WTC11 (cell line): Measurements from ENCODE around the gene SORCS2. TPM values are rescaled to one million over a fixed set of nuclear protein-coding genes. Genes with fewer than 3 reads are reported as not detected.

Experiments used
- ATAC-seq: fragments of 200-7000 bp; cut with Tn5 transposase; 2 replicates; pipeline ENCODE4 v1.10.0; 2021; ENCODE audit warnings: mild to moderate bottlenecking, moderate library complexity
- CTCF ChIA-PET: fragments of 300-600 bp; sonication (Branson Sonifier 250); formaldehyde crosslinking; loops from one replicate; lab custom pipeline; 2021; ENCODE audit warnings: antibody characterized with exemption; lab: Charles Lee
- POLR2A ChIA-PET: fragments of 350-600 bp; sonication (Branson Sonifier 250); formaldehyde crosslinking; loops from one replicate; lab custom pipeline; 2021; ENCODE audit warnings: antibody characterized with exemption; lab: Charles Lee
- DNase-seq: peaks from one replicate; pipeline ENCODE4 v3.0.0; 2021; ENCODE audit warnings: low spot score
- H3K27ac Mint-ChIP-seq: 2 replicates; pipeline ENCODE4 v1.8.0; 2021; ENCODE audit warnings: mixed read lengths
- H3K27me3 Mint-ChIP-seq: 2 replicates; pipeline ENCODE4 v1.8.0; 2021; ENCODE audit warnings: low read depth, mild to moderate bottlenecking, moderate library complexity, mixed read lengths
- H3K36me3 Mint-ChIP-seq: 2 replicates; pipeline ENCODE4 v1.8.0; 2021; ENCODE audit warnings: mixed read lengths
- H3K4me1 Mint-ChIP-seq: 2 replicates; pipeline ENCODE4 v1.8.0; 2022; ENCODE audit warnings: mixed read lengths
- H3K4me3 Mint-ChIP-seq: 2 replicates; pipeline ENCODE4 v1.8.0; 2021; ENCODE audit warnings: mild to moderate bottlenecking, moderate library complexity, mixed read lengths
- H3K9me3 Mint-ChIP-seq: 2 replicates; pipeline ENCODE4 v1.8.0; 2021; ENCODE audit warnings: mixed read lengths
- CREB1 ChIP-seq: sonication (generic); formaldehyde crosslinking; IDR thresholded peaks from 2 replicates; pipeline ENCODE4 v1.8.0; 2023; ENCODE audit warnings: mild to moderate bottlenecking, missing genetic modification reagents
- ETV6 ChIP-seq: sonication (generic); formaldehyde crosslinking; IDR thresholded peaks from 2 replicates; pipeline ENCODE4 v1.8.1; 2022; ENCODE audit warnings: mild to moderate bottlenecking, missing genetic modification reagents
- NR2C2 ChIP-seq: sonication (generic); formaldehyde crosslinking; IDR thresholded peaks from 2 replicates; pipeline ENCODE4 v1.8.0; 2022; ENCODE audit warnings: mild to moderate bottlenecking, missing genetic modification reagents
- ZNF138 ChIP-seq: sonication (generic); formaldehyde crosslinking; conservative IDR thresholded peaks from 2 replicates; pipeline ENCODE4 v1.8.1; 2022; ENCODE audit warnings: mild to moderate bottlenecking, moderate library complexity, missing genetic modification reagents
- microRNA-seq: library from miRNA; unstranded; fragments of <30 nt; microRNA quantifications from one replicate; pipeline ENCODE4 v1.2.0, GENCODE V29; 2022; ENCODE audit warnings: borderline number of aligned reads
- total RNA-seq: library from RNA; stranded (reverse); gene quantifications from 3 replicates; pipeline ENCODE4 v1.2.3, GENCODE V29; 2021
- TF ChIP-seq, protein P1 (sequence below): sonication (generic); formaldehyde crosslinking; IDR thresholded peaks from 2 replicates; pipeline ENCODE4 v1.8.1; 2023; ENCODE audit warnings: mild to moderate bottlenecking, missing genetic modification reagents, borderline replicate concordance

SORCS2 gene
- total RNA-seq, 1 experiment from 2014 or later: 6.6 TPM

DNA sequence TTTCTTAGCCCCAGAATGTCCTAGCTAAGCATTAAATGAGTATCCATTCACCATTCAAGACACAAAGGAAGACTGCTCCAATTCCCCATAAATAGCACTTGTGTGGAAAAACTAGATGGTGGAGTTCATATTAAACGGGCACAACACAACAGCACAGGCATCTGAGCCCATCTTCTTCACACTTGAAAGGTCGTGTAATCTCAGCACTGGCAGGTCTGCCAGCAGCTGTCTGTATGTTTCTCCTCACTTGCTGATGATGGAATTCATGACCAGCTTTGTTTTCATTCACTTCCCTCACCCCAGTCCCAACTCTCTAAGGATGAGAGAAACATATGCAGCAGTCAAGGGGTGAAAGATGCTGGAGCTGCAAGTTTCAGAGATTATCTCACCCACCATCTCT lies 598.7 kb downstream of the SORCS2 start:
- DNase-seq (no peak), ATAC-seq (no peak)
- Mint-ChIP-seq H3K27me3 (no peaks in the 10 kb centered on the region; the same call in 1 of the 2 replicates), H3K4me3 (no peak overlapping the region), H3K4me1 (no peaks in the 10 kb centered on the region), H3K9me3 (no peaks in the 10 kb centered on the region), H3K27ac (no peak overlapping the region), H3K36me3 (peaks cover 11% of the 10 kb centered on the region)
- ChIA-PET POLR2A (no interaction called here), CTCF (interaction anchor here (0.7 kb wide), 1 partner anchor 13 kb away, joined by 3 read pairs; no protein-coding TSS in a partner anchor)
- TF ChIP-seq ETV6 (no peak), NR2C2 (CRISPR knock-in tag) (no peak), CREB1 (CRISPR knock-in tag) (no peak), ZNF138 (no peak)
- TF ChIP-seq, protein P1, sequence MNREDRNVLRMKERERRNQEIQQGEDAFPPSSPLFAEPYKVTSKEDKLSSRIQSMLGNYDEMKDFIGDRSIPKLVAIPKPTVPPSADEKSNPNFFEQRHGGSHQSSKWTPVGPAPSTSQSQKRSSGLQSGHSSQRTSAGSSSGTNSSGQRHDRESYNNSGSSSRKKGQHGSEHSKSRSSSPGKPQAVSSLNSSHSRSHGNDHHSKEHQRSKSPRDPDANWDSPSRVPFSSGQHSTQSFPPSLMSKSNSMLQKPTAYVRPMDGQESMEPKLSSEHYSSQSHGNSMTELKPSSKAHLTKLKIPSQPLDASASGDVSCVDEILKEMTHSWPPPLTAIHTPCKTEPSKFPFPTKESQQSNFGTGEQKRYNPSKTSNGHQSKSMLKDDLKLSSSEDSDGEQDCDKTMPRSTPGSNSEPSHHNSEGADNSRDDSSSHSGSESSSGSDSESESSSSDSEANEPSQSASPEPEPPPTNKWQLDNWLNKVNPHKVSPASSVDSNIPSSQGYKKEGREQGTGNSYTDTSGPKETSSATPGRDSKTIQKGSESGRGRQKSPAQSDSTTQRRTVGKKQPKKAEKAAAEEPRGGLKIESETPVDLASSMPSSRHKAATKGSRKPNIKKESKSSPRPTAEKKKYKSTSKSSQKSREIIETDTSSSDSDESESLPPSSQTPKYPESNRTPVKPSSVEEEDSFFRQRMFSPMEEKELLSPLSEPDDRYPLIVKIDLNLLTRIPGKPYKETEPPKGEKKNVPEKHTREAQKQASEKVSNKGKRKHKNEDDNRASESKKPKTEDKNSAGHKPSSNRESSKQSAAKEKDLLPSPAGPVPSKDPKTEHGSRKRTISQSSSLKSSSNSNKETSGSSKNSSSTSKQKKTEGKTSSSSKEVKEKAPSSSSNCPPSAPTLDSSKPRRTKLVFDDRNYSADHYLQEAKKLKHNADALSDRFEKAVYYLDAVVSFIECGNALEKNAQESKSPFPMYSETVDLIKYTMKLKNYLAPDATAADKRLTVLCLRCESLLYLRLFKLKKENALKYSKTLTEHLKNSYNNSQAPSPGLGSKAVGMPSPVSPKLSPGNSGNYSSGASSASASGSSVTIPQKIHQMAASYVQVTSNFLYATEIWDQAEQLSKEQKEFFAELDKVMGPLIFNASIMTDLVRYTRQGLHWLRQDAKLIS (CRISPR knock-in tag): no peak

Small RNA genes within 50 kb of the gene (microRNA-seq; reads per million reads assigned to microRNA genes)
- gene MIR4274 (not detected), gene MIR4798 (not detected)

Other genes with a start within 250 kb of the SORCS2 start
- 12.2 to 14.3 TPM (median 13.1 TPM) in 3 replicates for gene TADA2B, start 149.2 kb upstream of the SORCS2 start, total RNA-seq
- gene GRPEL1, start 124.5 kb upstream of the SORCS2 start, total RNA-seq: 45.9 to 50.1 TPM (median 50.0 TPM) in 3 replicates
- 0.05 TPM in 1 of 3 replicates, not detected in the others for gene PSAPL1, start 242.4 kb downstream of the SORCS2 start, total RNA-seq